ENCODE results near the gene TSGA10.
"Not testable (repeated sequence)": the region's sequence is repeated elsewhere in the genome, so short reads cannot be mapped to it uniquely, and the experiment has no call there.

The TSGA10 gene

DNA sequence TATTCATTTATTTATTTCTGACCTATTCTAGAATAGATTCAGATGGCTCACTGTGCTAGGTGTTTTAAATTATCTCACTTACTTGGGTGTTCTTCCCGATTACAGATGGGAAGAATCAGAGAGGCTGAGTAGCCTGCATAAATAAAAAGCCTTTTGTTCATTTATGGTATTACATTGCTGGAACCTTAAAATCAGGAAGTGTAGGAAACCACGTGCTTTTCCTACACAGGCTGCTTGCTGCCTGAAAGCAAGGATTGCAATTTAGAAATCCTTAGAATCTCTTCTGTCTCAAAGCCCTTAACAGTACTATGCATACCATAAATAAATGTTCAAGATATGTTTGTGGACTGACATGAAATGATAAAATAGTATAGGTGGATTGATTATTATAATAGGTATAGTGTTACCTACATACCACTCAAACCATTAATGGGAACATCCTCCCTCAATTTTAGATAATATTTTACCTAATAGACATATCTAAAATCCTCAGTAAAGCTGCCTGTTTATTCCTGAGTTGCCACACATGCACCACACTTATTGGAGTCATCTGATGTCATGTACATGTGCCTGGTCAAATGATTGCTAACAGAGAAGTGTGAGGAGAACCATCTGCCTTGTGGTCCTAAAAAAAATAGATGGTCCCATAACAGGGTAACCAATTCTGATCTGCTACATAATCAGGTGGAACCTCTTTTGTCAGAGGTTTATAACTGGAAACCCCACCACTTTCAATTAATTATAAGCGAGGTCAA lies 86.7 kb downstream of the TSGA10 start:
- no peak for DNase-seq

DNA sequence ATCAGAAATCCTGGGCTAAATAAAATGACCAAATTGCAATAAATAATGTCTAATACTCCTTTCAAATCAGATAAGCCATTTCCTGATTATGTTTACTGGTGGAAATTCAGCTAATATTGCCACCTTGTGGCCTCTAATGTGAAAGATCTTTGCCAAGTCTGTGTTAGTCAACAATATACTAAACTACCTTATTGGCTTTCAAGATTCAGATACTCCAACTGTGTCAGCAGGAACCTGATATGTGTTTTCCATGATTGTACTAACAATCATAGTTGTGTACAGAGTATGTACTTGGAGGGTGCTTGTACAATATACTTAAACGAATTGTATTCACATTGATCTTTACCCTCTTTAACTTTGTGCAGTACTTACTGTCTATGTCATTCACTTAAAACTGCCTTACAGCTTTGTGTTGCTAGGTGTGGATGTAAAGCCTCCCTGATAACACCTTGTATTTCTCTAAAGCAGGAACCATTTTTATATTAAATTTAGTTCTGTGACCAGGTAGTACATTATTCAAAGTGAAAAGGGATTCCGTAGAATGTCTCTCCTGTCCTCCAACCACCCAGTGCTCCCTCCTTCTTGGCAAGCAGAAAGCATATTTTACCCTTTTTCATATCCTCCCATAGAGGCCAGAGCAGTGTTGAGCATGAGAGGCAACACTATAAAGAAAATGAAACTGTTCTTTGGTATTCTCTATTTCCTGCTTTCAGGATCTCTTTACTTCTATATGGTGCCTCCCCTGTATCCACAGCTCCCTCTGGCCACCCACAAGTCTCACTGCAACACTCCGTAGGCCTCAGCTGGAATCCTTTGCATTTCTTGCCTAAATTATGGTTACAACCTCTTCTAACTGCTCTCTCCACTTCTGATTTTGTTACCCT lies 88.4 kb downstream of the TSGA10 start:
- peak; percentile 56 for DNase-seq

DNA sequence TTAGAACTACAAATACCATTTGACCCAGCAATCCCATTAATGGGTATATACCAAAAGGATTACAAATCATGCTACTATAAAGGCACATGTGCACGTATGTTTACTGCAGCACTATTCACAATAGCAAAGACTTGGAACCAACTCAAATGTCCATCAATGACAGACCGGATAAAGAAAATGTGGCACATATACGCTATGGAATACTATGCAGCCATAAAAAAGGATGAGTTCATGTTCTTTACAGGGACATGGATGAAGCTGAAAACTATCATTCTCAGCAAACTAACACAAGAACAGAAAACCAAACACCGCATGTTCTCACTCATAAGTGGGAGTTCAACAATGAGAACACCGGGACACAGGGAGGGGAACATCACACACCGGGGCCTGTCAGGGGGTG lies 105.6 kb downstream of the TSGA10 start:
- not testable (repeated sequence) for DNase-seq

DNA sequence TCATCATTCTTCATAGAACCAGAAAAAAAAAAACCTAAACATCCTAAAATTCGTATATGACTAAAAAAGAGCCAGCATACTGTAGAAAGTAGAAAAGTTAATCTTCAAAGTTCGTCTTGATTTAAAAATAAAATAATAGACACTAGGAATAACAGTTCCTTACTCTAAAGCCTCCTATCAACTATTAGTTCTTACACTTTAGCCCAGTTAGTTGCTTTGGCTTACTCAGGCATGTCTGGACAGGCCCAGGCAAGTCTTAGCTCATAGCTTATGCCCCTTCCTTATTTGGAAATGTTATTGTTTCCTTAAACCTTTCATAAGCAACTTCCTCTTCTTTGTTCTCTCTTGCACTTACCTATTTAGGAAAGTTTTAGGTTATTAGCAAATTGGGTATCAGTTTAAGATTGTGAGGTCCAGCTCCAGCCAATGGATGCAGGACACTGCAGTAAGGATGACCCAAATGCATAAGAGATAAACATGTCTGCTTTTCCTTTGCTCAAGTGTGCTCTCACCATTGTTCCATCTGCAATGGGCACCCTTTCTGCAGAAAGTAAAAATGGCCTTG lies 113.9 kb downstream of the TSGA10 start:
- not testable (repeated sequence) for DNase-seq

DNA sequence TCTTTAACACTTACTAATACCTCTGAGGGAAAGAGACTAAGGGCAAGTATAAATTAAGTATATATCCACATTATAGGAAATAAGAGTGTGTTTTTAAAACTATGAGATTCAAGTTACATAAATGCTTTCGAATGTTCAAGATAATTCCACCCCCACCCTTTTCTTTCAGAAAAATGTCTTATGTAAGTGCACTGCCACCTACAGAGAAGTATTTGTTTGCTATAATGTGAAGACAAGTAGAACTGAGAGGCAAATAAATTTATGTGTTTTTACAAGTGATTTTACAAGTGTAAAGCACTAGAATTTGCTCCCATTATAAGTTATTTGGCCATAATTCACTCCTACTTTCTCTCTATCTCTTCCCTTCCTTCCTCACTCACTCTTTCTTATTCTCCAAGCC lies 118.8 kb downstream of the TSGA10 start:
- no peak for DNase-seq

DNA sequence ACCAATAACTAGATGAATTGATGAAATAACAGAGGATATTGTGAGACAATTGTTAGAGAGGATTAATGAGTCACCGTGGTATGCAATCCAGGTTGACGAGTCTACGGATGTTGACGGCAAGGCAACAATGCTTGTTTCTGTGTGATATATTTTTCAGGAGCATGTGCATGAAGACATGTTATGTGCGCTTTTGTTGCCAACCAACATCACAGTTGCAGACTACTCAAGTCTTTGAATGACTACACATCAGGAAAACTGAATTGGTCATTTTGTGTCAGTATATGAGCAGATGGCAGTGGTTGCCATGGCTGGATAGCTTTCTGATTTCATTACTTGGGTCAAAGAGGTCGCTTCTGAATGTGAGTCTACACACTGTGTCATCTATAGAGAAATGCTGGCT lies 122.0 kb downstream of the TSGA10 start:
- no peak for DNase-seq

DNA sequence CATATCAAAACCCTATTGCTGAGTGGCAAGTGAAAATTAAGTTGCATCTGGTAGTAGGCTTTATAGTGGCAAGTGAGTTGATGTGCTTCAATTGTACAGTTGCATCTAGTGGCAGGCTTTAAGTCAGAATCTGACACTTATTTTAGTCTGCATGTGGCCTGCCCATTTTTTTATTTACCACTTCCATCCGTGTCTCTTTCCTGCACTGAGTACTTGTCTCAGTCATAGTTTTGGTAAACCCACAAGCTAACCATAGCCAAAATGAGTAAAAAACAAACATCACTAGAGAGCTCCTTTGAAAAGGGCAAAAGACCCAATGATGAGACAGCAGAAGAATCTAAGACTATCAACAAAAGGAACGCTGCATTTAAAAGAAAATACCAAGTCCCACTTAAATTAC lies 122.7 kb downstream of the TSGA10 start:
- no peak for DNase-seq

DNA sequence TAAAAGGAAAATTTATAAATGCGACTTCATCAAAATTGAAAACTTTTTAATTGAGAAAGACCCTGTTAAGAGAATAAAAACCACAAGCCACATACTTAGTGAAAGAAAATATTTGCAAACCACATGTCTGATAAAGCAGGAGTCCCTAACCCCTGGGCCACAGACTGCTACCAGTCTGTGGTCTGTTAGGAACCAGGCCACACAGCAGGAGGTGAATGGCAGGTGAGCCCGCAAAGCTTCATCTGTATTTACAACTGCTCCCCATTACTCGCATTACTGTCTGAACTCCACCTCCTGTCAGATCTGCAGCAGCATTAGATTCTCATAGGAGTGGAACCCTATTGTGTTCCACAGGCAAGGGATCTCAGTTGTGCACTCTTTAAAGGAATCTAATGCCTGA lies 123.3 kb downstream of the TSGA10 start:
- DNase-seq: peak; percentile 10

DNA sequence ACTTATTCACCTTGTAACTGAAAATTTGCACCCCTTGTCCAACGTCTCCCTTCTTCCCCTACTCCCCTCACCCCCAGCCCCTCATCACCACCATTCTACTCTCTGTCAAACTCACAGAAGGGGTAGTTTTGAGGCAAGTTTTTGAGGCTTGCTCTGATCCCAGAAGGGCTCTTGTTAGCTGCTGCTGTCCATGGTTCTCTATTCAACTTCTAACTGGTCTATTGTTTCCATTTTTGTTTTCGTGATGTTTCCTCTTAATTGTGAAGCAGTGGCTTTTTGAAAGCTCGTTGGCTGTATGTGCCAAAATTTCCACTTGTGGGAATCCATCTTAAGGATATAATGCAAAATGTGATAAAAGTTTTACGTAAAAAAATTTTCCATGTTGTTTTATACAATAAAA lies 126.2 kb downstream of the TSGA10 start:
- DNase-seq: no peak

DNA sequence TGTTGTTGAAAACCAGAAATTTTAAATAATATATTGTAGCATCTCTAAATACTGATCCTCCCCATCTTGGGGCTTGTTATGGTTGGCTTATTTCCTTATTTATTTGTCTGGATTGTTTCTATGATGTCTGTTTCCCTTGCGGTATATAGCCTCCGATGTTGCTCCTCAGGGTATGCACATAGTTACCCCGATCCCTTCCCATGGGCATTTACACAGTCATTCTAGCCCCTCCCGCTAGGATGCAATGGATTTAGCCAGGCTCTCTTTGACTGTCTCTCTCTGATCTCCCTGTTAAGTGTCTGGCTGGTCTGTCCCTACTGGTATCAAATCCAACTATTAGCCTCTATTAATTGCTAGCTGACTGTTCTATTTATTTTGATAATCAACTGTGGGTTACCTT lies 126.9 kb downstream of the TSGA10 start:
- no peak for DNase-seq

DNA sequence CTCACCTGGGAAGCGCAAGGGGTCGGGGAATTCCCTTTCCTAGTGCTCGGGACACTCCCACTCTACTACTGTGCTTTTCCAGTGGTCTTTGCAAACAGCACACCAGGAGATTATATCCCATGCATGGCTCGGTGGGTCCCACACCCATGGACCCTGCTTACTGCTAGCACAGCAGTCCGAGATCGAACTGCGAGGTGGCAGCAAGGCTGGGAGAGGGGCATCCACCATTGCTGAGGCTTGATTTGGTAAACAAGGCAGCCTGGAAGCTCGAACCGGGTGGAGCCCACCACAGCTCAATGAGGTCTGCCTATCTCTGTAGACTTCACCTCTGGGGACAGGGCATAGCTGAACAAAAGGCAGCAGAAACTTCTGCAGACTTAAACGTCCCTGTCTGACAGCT lies 154.0 kb downstream of the TSGA10 start:
- no peak for DNase-seq

DNA sequence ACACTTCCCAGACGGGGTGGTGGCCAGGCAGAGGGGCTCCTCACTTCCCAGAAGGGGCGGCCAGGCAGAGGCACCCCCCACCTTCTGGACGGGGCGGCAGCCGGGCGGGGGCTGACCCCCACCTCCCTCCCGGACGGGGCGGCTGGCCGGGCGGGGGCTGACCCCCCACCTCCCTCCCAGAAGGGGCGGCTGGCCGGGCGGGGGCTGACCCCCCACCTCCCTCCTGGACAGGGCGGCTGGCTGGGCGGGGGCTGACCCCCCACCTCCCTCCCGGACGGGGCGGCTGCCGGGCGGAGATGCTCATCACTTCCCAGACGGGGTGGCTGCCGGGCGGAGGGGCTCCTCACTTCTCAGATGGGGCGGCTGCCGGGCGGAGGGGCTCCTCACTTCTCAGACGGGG lies 166.0 kb downstream of the TSGA10 start:
- DNase-seq: not testable (repeated sequence)

DNA sequence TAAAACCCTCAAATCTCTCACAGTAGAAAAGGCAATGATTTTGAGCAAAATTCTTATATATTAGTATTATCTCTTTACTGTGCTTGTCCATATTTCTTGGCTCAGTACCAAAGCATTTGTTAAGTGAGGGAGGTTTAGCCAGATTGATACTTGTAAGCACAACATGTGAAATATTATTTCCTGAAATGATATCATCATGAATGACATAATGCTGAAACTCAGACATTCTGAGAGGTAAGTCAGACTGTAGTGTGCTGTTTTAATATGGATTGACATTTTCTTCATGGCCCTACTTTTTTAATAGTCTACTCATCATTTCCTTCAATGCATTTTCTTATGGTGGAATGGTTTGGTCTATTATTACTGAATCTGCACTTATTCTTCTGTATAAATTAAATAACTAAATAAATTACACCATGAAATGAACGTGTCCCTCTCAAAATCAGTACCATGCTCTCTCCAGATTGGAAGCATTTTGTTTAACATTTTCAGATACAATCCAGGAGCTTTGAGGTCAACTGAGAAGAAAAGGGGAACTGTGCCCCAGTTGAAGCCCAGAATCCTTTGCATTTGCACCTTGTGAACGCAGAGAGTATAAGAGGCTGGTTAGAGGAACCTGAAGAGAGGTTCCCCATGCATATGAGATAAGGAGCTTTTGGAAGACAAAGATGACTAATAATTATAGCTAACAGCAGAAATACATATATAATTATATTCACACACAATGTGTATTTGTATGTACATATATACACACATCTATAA lies 168.7 kb downstream of the TSGA10 start:
- DNase-seq: no peak

DNA sequence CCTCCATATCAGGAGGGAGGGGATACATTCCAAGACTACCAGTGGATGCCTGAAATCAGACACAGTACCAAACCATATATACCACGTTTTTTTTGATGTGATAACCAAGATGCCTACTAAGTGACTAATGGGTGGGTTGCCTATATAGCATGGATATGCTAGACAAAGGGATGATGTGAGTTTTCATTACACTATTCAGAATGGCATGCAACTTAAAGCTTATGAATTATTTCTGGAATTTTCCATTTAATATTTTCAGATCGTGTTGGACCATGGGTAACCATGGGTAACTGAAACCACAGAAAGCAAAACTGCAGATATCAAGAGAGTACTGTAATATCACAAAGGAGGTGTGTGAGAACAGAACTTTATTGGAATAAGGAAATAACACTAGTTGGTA lies 179.1 kb downstream of the TSGA10 start:
- DNase-seq: no peak

DNA sequence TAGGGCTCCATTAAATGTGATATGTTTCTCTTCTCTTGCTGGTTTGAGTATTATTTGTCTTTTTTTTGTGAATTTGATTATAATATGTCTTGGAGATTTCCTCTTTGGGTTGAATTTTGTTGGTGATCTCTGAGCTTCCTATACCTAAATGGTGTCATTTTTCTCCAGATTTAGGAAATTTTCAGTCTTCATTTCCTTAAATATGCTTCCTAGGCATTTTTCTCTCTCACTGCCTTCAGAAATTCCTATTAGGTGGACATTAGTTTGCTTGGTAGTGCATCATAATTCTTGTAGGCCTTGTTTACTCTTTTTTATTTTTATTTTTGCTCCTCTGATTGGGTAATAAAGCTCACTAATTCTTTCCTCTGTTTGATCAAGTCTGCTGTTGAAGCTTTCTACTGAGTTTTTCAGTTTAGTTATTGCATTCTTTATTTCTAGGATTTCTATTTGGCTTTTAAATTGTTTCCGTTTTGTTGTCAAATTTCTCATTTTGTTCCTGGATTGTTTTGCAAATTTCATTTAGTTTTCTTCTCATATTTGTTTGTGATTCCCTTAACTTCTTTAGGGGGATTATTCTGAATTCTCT lies 182.1 kb downstream of the TSGA10 start:
- DNase-seq: no peak

DNA sequence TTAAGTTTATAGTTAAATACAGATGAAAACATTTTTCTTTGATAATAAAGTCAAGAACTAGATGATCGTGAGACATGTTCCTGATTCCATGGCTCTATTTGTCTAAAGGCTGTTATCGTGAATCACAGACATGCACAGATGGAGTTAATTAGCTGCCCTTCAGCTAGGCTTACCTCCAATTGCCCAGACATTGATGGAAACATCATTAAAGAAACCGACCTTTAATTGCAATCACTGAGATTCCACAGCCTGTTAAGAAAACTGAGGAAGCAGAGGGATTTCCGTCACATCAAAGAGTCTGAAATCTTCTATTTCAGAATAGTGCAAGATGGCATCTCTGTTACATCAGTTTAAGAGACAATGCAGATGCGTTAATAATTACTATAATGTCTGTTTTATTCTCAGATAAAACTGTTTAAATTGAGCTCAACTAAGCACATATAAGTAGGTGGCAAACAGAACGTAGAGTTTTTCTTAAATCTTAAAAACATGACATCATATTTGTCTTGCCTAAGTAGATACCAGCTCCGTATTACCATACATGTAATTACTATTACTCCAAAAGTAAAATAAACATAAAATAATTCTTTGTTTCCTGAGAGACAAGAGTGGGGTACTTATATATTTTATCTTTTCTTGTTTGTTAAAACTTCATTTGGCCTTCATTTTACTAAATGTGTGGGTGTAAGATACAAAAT lies 194.8 kb downstream of the TSGA10 start:
- no peak for DNase-seq

DNA sequence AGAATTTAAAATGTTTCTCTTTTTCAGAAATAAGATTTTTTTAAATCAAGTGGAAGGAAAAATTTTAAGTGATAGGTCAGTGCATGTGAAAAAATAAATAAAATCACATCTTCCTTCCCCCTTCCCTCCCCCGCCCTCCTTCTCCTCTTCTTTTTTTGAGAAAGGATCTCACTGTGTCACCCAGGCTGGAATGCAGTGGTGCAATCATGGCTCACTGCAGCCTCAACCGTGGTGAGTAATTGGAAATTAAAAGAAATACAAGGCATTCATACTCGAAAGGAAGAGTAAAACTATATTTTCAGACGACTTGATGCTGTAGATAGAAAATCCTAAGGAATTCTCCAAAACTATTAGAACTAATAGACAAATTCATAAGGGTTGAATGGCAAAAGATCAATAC lies 201.8 kb downstream of the TSGA10 start:
- DNase-seq: no peak

DNA sequence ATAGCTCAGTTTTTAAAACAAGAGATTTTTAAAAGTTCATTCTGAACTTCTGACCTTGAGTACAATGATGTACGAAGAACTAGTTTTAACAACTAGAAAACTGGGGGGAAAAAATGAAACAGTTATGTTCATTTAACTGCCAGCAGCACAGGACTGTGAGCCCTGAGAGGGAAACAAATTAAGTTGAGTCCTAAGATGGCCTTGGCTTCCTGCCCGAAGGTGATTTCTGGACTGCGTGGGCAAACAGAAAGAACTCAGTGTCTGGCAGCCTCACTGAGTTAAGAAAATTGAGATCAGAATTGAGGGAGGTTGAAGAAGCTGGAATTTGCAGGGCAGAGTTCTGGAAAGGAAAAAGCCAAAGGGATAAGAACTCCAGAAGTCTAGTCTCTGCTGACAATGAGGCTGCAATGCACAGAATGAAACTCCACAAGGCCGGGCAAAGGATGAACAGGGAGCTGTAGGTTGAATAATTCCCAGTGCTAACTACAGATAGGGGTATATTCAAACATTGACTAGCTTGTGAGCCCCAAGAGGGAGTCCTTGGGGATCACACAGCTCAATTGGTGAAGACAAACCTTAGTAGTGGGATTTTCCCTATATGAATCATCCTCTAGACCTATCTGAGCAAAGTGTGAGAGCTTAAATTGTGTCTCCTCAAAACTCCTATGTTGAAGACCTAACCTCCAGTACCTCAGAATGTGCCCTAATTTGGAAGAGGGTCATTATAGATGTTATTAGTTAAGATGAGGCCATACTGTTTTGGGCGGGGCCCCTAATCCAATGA lies 205.6 kb downstream of the TSGA10 start:
- no peak for DNase-seq

DNA sequence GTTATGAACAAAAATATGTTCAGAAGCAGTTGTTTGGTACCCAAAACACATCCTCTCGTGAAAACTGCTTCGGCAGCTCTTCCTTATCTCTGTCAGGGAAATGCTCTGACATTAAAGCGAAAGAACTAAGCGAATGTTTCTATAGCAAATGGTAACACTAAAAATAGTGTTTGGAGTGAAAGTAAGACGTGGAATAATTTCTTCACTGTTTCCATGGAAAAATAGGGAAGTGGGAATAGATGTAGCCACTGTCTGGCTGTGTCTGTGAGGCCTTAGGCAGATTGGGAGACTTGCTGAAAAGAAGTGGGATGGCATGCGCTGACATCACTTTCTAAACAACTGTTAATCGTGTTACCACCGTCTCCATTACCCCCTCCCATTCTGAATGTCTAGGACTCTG lies 207.2 kb downstream of the TSGA10 start:
- no peak for DNase-seq
